Right ventricle myocardium superior (tissue), 1 donor: ENCODE measurements around the gene RASGRF2. TPM values are rescaled to one million over a fixed set of nuclear protein-coding genes. Genes with fewer than 3 reads are reported as not detected.
A peak's percentile ranks its signal among the peaks of the same experiment; 100 is the strongest.

Experiments
- ATAC-seq: fragments of 200-7000 bp; cut with Tn5 transposase; one replicate; pipeline ENCODE4 v1.9.1; 2020; ENCODE audit warnings: mild to moderate bottlenecking; ENCODE audit not compliant: poor library complexity
- DNase-seq: peaks from one replicate; pipeline ENCODE4 v3.0.0-alpha.2; 2020
- intact Hi-C: fragments of 100-400 bp; cut with DNase I; formaldehyde crosslinking; loops from one replicate; pipeline ENCODE4 v1.11.2; 2022
- total RNA-seq: library from RNA; stranded (reverse); fragmentation: NEBNext Ultra II Directional; extraction: Animal tissue kit (Norgen Biotek cat#: 25700); gene quantifications from one replicate; pipeline ENCODE4 v1.2.1, GENCODE V29; 2021
- donor health status: DM: no; HTN: yes; CAD: no; lungs with severe emphysema.

Gene RASGRF2
- total RNA-seq, 1 donor from 2014 or later: 6.4 TPM

DNA sequence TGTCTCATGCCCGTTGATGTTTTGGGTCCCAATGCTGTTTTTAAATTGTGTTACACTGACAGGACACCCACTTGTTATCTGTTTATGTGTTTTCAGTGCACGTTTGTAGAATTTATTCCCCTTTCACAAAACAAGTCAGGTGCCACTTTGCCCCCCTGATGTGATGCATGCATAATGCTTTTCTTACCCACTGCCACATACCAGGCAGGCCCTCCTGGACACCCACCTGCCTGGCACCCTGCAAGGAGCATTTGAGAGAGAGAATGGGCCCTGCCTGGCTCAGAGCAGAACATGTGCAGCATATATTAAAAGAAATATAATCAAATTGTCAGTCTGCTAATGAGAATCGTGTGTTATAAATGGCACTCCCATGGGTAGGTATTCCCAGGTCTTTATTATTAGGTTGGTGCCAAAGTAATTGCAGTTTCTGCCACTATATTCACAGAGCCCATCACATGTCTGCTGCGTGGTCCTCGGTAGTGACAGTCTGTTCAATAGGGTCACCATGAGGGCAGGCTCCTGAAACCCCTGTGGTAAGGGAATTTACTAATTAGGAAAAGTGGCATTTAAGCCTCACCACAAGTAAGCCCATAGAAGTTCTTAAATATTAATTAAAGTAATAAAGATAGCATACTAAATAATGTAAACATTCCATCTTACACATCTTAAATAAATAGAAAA, 220.8 kb downstream of the RASGRF2 start:
- no peak for DNase-seq
- ATAC-seq: no peak
- intact Hi-C loops: no loop called here

DNA sequence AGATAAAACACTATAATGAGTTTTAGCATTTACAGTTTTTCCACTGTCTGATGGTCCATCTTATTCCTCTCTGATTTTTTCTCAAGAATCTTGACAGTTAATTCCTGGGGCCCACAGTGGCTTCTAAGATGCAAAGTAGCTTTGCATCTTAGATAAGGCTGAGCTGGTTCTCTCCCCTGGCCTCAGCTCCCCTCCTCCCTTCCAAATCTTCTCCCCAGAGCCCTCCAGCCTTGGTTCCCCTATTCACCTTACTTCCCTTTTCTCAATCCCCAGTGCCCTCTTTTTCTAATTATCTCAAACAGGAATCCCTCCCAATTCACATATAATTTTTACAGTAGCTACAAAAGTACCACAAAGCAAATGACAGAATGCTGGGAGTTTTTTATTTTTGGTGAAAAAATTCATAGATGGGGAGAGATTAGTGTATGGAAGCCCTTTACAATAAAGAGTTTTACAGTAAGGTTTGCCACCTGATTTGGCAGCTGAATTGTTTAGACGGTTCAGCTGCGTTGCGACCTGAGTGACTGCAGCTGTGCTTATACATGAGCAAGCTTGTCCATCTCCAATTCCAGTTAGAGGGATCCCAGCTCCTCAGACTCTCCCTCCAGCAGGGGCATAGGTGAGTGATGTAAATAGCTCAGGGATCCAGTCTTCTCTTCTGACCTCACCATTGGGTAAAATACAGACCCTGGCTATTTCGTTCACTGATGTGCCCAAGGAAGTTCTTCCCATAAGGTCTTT, 221.6 kb downstream of the RASGRF2 start:
- ATAC-seq: no peak
- no peak for DNase-seq
- intact Hi-C loops: no loop called here

DNA sequence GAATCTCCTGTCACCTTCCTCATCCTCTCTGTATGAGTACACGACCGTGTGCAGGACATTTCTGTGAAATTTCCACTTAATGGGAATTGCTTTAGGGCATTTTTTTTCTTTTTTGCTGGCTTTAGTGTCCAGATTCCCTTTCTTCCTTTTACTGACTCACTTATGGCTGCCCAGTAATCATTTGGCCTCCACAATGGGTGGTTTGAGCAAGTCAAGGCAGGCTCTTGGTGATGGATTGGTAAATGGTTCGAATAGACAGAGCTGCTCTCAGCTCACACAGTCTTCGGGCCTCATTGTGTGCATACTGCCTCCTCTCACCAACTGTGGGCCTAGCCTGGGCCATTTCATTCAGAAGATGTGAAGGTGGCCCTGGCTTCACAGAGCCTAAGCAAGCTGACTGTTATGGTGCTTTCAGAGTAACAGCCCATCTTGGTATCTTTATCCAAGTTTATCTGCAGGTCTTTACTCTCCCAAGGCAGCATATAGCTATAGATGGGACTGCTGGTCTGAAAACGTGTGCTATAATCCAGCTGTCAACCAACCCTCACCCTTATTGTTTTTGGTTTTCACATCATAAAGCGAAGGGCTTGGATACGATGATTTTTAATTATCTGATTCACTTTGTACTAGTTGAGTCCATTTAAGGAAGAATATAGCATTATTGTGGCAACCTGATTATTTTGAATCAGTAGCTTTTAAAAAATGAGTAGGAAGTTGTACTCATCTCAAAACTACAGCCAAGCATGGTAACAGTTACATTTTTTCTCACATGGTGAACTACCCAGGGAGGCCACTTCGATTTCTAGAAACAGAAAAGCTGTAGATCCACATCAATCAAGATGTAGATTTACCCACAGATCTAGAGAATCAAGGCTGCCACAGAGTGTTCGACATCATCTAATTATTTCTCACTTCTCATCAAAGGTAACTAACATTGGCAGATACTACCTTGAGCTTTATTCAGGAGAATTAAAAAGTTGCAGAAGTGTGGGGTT, 222.5 kb downstream of the RASGRF2 start:
- no peak for ATAC-seq

DNA sequence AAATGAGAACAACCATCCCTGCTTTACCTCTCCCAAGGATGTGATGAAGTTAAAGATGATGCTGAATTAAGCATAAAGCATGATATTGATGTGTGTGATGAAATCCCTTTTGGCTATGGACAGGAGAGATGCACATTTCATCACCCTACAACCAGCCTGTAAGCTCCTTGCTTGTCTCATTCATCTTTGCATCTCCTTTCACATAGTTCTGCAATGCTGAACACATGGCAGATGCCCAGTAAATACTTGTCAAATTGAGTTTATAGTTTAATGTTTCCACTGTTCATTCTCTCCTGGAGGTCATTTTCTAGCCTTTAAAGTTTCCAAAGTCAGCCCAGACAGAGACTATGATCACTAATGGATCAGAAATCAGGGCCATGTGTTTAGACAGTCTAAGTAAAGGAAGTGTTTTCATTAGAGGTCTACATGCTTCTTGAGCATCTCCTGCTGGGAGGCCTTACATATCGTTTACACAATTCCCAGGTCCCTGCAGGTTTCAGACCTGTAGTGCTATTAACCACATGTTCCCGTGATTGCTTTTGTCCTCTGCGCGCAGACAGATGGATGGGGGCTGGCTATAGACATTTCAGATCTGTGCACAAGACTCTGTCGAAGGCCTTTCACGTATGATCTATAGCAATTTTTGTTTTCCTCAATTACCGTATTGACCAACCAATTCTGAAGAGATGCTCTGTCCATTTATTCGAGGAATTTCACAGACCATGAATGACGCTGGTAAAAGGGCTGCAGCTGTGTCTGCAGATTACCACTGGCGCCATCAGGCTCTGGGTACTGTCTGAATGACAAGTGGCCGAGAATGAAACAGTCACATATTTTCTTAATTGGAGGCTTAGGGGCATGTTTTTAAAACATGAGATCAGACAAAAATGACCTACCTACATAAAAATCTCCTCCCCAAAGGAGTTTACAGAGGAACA, 223.9 kb downstream of the RASGRF2 start:
- intact Hi-C loops: no loop called here
- DNase-seq (no peak), ATAC-seq (no peak)

More for the DNA sequence above, 222.5 kb downstream of the RASGRF2 start:
- DNase-seq: no peak
- intact Hi-C loops: no loop called here

DNA sequence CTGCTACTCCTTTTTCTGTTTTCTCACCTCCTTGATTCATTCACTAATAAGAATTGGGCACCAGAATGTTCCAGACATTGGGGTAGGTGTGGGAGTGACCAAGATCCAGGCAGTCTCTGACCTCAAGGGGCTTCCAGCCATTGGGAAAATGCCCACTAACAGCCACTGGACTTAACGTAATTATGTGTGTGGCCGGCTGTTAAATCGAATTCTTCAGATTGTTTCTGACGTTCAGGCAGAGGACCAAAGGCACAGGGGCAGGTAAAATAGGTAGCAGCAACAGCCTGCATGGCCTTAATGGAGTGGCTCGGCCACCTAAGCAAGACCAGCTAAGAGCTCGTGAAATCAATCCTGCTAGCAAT, 224.6 kb downstream of the RASGRF2 start:
- DNase-seq (no peak), ATAC-seq (no peak)
- intact Hi-C loops: no loop called here

DNA sequence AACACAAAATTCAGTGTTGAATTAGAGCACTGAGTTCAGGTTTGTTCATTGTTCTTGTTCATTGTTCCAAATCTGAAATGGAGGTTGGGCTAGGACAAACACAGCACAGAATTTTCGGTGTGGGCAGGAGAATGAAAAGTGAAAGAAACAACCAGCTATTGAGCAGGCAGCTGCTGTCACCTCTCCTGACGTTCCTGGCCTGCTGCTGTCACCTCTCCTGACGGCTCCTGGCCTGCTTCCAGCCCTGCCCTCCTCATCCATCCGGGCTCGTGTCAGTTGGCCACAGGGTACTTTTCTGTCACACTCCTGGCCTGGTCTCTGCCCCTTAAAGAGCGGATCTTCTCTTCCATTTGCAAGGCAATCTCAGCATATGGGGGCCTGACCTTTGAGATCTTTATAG, 227.7 kb downstream of the RASGRF2 start:
- DNase-seq (peak; percentile 77), ATAC-seq (peak; percentile 90)
- intact Hi-C loops: no loop called here

DNA sequence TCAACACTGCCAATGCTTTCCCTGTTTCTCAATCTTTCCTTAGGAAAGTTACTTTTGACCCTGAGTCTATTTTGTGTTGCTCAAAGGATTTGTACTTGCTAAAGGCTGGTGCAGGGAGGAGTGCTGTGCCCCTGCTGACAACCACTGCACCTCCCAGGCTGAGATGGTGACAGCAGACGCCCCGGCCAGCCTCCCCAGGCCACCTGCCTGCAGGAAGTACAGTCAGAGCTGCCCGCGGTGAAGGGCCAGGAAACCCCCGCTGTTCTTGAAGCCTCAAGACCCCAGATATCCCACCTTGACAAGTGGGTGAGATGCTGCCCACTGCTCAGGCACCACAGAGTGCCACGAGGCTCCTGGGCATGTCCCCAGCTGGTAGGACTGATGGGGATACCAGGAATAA, 228.8 kb downstream of the RASGRF2 start:
- no peak for ATAC-seq
- intact Hi-C loops: no loop called here

DNA sequence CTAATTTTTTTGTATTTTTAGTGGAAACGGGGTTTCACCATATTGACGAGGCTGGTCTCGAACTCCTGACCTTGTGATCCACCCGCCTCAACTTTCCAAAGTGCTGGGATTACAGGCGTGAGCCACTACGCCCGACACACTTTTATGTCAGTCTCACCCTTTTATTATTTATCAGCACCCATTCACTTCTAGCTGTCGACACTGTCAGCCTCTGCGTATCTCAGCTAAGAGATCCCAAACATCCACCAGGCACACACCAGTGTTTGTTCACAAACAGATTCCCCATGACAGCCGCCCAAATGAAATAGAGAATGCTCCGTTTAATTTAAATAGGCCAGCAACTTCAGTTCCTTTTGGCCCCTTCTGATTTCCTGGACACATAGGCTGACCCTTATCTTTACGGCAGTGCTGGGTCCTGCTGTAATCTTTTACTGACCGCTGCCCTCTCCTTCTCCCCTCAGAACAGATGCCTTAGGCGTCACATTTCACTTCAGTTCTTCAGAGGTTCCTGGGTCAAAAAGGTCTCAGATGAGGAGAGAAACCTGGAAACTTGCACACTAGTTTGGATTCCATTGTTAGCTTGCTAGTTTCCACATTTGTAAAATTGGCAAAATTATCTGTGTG, 229.8 kb downstream of the RASGRF2 start:
- peak; percentile 71 for ATAC-seq
- DNase-seq: no peak
- intact Hi-C loops: loop anchor here (10.0 kb wide), 1 partner anchor 705 kb away; the partner anchor contains the start of gene FAM151B

More for the DNA sequence above, 228.8 kb downstream of the RASGRF2 start:
- DNase-seq: no peak

DNA sequence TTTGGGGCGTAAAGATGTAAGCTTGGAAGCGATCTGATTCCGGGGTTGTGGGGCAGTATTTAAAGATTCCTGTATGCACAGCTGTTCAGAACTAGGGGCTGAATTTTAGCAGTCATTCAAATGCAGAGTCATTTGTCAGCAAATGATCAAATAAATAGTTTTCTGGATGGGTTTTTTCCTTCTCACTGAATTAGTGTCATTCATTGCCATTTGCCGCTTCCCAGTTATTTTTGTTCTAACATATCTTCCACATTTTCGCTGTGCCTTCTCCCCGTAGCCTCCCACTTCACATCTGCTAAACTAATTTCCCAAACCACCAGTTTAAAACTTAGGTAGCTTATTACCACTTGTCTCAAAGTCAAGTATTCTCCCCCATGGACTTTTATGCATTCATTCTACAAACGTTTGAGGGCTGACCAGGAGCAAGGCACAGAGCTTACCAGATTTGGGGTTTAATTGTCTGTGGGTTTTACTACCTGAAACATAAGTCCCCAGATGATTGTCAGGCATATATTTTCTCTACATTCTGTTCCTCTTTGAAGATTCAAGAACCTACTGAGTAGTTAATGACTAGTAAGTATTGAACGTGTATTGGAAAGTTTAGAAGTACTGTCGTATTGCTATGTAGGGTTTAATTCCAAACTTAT, 231.7 kb downstream of the RASGRF2 start:
- ATAC-seq: no peak
- intact Hi-C loops: loop anchor here (10.0 kb wide), 1 partner anchor 707 kb away; the partner anchor contains the start of gene FAM151B
- no peak for DNase-seq

DNA sequence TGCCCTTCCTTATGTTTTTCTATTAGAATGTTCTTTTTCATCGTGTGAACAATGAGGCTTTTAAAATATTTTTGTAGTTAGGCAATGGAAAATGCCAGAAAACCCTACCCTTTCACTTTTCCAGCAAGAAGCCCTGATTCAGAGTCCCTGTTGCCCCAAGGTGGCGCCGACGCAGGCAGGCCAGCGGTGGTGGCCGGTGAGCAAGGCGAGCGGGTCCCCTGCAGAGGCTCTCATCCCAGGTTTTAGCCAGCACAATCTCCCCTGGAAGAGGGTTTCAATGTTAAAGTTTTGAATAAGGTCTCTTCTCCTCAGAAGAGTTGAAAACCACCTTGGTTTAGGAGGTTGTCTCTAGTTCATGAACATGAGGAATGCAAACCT, 232.2 kb downstream of the RASGRF2 start:
- DNase-seq: no peak
- intact Hi-C loops: loop anchor here (10.0 kb wide), 1 partner anchor 708 kb away; the partner anchor contains the start of gene FAM151B
- no peak for ATAC-seq

DNA sequence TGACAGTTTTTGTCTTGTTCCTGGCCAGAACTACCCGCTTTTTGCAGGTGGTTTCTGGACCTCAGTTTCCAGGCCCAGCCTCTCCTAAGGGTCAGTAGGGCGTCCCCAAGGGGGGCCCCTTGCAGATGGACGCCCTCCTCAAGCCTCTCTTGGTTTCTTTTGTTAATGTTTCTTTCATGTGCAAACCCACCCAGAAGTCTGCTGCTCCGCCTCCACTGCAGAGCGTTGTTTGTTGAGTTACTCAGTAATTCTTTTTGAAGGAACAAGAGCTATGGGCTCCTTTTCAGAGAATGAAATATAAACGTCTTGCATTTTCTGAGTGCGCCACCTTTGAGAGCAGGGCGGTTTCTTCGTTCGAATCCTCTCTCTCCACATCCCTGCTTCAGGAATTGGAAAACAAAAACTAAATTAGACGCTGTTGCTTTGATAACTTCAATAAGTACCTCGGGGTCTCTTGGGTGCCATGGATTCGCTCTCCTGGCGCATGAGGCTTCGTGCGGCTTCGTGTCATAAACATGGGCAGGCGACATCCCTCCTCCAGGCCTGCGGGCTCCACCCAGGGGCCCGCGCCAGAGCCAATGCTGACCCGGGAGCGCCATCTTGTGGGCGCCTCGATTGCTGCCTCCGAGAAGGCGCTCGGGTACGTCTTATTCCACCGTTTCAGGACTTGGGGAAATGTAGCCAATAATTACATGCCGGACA, 234.6 kb downstream of the RASGRF2 start:
- intact Hi-C loops: loop anchor here (10.0 kb wide), 1 partner anchor 710 kb away; the partner anchor contains the start of gene FAM151B
- DNase-seq (peak; percentile 91), ATAC-seq (peak; percentile 98)

DNA sequence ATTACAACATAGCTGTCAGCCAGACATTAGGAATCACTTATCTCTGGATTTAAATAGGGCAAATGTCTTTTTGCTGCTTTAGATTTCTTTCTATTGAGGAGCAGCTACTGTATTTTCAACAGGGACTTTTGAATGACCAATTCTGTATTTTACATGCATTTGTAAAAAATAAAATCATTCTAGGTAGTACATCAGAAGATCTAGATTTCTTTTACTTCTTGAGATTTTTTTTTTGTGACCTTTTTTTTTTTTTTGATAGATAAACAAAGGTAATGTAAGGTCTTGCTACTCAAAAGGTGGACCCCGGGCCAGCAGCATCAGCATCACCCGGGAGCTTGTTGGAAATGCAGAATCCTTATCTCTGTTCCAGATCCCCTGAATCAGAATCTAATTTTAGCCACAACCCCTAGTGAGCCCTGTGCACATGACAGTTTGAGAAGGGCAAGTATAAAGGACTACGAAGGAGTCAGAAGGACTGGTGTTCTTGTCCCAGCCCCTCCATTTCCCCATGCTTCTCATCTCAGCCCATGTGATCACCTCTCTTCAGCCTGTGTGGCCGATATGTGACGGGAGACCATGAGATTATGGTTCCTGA, 235.3 kb downstream of the RASGRF2 start:
- intact Hi-C loops: loop anchor here (10.0 kb wide), 1 partner anchor 711 kb away; the partner anchor contains the start of gene FAM151B
- DNase-seq (no peak), ATAC-seq (peak; percentile 54)

DNA sequence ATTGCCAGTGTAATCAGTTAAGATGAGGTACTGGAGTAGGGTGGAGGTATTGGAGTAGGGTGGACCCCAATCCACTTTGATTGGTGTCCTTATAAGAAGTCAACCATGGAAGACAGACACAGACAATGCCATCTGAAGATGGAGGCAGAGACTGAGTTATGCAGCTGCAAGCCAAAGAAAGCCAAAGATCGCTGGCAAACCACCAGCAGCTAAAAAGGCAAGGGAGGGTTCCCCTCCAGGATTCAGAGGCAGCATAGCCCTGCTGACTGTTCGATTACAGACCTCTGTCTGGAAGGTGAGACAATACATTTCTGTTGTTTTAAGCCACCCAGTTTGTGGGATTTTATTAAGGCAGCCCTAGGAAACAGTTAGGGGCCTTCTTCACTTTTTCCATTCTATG, 242.5 kb downstream of the RASGRF2 start:
- intact Hi-C loops: loop anchor here (10.0 kb wide), 1 partner anchor 92 kb away; no protein-coding TSS in a partner anchor
- ATAC-seq (peak; percentile 83), DNase-seq (no peak)

DNA sequence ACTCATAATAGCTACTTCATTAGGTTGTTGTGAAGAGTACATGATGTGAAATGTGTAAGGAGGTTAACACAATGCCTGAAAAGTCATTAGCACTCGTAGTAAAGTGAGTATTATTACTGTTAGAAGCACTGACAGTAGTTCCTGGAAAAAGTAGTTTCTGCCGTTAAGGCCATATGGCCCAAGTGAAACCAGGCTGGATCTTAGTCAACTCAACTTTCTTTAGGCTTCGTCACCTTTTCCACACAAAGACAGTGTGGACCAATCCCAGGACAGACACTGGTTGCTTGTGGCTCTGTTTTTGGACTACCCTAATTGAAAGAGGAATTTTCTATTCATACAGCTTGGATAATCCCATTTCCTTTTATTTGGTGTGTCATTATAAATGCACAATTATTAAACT, 243.6 kb downstream of the RASGRF2 start:
- intact Hi-C loops: loop anchor here (10.0 kb wide), 1 partner anchor 91 kb away; no protein-coding TSS in a partner anchor
- ATAC-seq (no peak), DNase-seq (no peak)

DNA sequence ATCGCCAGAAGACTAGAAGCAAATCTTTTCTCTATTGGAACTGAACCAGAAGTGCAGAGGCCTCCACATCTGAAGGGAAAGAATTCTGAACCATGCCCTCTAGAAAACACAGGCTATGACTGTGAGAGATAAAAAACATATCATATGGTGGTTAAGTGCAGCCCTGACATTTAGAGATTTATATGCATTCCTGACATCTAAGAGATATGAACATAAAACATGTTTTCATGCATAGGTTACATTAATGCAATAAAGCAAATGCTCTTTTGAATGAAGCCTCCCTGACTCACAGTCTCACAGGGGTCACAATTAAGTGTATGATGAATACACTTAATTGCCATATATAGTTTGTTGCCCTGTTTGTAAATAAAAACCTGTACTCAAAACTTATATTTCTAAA, 244.0 kb downstream of the RASGRF2 start:
- no peak for ATAC-seq
- DNase-seq: no peak
- intact Hi-C loops: loop anchor here (10.0 kb wide), 1 partner anchor 91 kb away; no protein-coding TSS in a partner anchor

DNA sequence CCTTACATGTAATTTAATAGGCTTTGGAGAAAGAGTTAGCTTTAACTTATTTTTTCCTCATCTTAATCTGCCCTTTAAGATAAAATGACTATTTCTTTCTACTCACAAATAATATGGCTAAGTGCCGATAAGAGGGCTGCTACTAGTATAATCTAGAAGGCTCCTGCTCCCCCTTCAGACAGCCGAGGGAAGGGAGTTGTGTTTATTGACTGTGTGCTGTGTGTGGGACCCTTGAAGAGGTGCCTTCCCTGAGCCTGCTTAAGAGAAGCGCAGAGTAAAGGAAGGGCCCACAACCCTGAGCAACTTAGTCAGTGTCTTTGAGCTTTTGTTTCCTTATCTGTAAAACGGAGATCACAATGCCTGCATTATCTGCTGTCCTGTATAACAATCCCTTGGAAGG, 244.9 kb downstream of the RASGRF2 start:
- intact Hi-C loops: loop anchor here (10.0 kb wide), 1 partner anchor 90 kb away; no protein-coding TSS in a partner anchor
- no peak for ATAC-seq
- DNase-seq: no peak
